Activated T-cell treated with anti-CD3 and anti-CD28 coated beads for 4 hours (primary cell): Measurements from ENCODE around the gene EVX1.

ENCODE experiments used
- DNase-seq: peaks from one replicate; pipeline ENCODE4 v3.0.0-alpha.2; 2020

Gene EVX1

DNA sequence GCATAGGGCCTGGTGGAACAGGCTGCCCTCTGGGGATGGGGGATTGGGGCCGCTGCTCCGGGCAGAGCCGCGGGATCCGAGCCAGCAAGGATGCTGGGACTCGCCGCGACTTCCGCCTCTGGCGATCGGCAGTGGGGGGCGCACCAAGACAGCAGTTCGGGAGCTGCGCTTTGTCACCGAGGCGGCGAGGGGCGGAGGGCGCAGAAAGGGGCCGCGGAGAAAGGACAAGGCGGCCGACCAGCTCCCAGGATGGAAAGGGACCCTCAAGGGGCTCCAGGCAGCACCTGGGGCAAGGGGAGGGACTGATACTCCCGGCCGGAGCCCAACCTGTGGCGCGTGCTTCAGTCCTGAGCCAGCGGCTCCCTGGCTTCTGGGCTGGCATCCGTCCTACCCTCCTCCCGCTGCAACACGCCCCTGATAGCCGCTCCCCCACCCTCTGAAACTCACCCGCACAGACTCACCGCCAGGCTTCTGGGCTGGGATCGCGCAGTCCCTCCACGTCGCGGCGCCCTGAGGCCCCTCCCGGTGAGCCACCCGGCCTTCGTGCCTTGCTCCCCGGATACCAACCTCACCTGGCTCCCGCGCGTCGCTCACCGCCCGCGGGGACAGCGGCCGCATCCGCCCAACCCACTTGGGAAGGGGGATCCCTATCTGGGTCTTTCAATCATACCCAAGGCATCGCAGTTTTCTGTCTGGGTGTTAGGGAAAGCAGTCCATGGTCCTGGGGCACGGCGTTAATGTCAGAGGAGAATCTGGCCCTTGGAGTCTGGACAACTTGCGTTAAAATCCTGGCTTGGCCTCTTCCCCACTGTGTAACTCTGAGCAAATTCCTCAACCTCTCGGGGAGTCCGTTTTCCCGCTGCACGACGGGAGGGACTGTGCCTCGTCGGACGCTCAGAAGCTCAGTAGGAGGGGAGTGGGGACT, 7.0 kb upstream of the EVX1 start:
- no peak for DNase-seq

DNA sequence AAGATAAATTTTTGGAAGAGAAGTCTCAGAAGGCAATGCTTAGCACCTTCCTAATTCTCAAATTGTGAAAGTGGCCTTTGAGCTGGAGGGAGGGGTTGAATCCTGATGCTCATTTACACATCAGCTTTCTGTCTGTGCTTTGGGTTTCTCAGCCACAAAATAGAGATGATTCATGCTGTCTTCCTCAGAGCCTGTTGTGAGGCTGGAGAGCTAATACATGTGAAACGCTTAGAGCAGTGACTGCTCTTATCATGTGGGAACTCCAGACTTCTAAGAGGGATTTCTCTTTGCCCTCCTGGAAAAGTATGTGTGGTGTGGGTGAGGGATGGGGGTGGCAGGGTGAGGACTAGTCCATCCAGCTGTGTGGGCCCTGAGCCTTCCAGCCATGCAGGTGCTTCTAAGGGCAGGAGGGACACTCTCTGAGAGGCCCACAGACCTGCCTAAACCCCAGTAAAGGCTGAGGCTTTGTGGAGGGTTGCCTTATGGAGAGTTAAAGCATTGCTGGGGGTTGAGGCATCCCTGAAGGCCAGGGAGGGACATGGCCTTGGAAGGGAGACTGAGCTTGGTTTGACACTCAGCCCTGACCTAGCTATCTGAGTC, 4.8 kb upstream of the EVX1 start:
- no peak for DNase-seq

DNA sequence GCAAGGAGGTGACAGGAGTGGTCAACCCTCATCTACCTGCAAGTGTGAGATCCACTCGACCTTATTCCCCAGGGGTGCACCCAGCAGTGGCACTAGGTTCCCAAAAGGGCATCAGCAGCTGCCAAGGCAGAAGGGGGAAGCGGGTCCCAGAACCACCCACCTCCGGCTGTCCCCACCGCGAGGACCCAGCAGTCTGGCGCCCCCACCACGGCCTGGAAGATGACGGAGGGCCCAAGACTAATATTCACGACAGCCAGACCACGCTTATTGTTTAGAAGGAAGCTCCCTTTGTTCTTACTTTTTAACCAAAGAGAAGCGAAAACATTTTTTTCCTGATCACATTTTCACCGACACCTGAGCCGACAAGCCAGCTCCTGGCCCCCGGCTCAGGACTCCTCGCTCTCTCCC, 3.6 kb upstream of the EVX1 start:
- DNase-seq = no peak

DNA sequence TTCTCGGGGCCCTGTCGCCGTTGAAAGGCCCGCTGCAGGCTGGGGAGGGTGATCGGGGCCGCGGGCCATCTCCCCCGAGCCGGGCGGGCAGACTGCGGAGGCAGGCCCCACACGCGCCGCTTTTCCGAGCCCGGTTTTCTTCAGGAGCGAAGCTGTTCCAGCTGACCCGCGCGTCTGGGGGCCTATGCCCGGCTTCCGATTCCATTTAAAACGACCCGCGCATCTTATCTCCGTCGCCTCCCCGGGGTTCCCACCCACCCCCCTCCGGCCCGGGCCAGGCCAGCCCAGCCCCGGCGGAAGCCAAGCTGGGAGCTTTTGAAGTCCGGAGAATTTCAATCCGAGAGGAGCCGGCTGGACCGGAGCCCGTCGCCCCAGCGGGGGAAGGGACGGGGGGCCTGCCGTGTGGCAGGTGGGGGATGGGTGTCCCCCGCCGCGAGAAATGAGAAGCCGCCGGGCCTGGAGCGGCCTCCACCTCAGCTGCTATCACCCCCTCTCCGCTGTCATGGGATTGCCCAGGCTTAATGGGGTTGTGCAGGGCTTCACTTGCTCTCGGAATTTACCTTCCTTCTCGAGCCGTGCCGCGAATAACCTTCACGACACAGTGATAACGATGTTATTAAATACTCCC, 3.1 kb upstream of the EVX1 start:
- DNase-seq = no peak

DNA sequence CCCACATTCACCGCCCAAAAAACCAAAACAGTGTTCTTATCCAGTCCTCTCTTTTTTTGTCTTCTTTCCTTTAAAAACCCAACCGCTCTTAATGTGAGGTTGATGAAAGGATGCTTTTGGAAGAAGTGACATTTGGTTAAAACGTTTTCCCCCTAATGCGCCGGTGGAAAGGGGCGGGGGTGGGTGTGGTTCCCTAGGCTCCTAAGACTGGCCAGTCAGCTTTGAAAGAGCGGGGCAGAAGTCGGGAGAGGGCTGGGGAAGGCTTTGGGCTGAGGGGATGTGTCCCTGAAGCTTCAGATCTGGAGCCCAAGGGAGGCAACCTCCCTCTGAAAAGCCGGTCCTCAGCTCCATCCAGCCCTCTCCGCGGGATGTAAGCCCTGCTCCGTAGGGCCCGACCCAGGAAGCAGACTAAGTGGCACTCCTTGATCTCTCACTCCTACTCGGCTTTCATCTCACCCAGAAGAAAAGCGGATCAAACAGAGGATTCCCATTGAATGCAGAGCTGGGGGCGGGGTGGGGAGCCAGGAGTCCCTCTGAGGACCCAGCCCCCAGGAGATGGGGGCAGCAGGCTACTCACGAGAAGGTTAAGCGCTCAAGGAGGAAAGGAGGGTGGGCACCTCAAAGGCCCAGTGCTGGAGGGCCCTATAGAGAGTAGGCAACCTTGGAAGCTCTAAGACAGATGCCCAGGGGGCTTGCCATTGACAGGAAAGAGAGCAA, 2.4 kb upstream of the EVX1 start:
- no peak for DNase-seq

DNA sequence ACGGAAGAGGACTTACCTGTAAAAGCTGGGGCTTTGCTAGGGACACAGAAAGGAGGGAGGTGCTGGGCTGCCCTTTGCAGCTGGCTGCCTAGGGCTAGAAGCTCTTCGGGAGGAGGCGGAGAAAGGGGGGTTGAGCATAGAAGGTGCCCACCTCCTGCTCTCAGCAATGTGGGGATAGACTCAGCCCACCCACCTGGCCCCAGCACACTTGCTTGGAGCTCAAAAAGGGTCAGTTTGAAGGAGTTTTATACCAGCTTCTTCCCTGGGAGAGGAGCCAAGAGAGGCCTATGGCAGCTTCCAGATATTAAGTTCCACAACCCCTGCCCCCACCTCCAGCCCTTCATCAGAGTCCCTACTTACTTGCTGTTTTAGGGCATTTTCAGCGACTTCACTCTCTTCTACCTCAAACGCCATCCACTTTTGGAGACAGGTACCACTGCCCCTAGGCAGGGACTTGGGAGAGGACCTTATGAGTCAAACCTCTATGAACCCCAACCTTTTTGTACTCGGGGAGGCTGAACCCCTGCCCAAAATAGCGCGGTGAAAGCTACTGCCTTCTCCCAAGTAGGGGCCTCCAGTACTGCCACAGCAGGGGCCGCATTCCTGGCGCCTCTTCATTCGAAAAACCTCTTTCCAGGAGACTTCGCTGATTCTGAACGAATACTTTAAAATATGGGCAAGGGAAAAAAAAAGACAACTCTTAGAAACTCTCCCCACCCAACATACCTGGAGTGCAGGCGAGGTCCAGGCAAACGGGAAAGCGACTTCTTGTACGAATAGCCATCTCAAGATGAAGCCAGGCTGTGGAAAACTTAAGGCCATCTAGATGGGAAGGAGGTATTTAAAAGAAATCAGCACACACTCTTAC, 1.2 kb upstream of the EVX1 start:
- no peak for DNase-seq

DNA sequence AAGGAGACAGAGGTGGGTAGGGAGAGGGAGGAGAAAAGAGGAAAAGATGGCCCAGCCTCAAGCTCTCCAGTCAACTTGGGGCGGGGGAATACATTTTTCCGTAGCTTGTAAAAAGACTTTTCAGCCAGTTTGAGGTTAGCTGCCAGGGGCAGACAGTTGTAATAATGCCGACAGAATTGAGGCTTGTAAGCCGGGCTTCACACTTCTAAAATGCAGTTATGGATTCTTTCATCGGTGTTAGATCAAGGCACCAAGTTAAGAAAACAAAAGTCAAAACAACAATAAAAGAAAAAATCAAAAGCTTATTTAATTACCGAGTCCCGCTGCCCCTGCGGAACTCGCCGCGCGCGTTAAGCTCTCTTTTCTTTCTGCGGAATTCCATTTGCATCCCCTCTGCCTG, 448 bp upstream of the EVX1 start:
- DNase-seq = no peak

DNA sequence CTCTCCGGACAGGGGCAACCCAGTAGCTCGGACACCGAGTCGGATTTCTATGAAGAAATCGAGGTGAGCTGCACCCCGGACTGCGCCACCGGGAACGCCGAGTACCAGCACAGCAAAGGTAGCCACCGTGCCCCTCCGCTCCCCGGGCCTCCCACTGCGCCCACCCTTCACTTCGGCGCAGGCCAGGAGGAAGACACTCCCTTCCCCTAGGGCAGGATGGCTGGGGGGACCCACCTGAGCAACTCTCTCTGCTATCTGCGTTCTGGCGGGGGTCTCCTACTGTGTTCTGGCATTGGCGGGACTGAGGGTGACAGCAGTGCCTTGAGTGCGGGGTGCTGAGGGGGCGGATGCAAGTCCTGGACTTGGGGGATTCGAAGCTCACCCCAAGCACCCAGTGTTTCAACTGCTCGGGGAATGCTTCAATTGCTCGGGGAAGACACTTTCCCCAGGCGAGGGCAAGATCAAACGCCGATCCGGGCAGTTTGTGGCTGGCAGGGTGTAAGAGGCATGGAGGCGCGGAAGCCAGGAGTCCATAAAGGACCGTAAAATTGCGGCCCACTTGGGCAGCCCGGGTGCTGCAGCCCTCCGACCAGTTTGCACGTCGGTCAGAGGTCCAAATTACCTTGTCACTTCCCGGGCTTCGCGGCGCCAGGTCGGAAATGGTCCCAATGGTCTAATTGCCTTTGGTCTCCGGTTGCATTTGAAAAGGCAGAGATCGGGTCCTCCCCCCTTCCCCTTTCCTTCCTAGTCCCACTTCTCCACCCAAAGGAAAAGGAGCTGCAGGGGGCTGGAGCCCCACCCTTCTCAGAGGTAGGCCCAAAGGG, 950 bp downstream of the EVX1 start:
- no peak for DNase-seq

DNA sequence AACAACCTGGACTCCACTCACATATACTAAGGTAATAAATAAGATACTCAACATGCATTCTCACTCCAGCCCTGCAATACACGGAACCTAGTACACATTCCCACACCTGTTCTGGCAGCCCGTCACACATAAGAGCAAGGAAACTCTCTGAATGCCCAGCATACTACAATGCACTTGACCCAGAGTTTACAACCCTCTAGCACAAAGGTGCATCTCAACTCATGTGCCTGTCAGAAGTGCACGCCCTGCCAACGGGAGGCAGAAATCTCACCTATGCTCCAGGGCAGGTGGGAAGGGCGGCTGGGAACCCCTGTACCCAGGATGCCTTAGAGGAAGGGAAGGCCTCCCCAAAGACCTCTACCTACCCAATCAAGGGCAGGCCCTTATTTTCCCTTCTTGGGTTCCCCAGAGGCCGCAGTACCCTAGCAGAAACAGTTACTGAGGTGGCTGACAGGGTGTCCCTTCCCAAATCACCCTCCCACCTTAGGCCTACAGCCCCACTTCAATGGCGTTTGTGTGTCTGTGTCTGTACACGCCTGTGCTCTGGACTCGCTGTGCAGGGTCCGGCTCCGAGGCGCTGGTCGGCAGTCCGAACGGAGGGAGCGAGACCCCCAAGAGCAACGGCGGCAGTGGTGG, 2.0 kb downstream of the EVX1 start:
- no peak for DNase-seq

DNA sequence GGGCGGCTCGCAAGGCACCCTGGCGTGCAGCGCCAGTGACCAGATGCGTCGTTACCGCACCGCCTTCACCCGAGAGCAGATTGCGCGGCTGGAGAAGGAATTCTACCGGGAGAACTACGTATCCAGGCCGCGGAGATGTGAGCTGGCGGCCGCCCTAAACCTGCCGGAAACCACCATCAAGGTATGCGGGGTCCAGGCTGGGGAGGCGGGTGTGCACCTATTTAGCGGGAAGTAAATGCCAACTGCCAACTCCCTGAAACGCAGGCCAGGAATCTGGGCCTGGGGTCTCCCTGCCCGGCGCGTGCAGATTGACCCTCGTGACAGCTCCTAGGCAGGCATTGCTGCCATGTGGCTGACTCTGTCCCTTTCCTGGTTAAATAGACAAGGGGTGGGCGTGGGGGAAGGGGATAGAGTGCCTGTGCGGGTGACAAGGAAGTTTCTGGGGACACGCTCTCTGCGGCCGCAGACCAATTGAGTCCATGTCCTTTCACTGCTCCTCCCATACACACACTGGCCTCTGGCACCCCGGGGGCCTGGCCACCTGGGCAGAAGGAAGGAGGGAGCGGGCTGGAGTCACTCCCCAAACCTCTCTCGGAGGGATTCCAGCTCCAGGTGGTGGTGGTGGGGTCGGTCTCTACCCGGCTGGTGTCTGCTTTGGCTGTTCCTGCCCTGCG, 2.7 kb downstream of the EVX1 start:
- no peak for DNase-seq

DNA sequence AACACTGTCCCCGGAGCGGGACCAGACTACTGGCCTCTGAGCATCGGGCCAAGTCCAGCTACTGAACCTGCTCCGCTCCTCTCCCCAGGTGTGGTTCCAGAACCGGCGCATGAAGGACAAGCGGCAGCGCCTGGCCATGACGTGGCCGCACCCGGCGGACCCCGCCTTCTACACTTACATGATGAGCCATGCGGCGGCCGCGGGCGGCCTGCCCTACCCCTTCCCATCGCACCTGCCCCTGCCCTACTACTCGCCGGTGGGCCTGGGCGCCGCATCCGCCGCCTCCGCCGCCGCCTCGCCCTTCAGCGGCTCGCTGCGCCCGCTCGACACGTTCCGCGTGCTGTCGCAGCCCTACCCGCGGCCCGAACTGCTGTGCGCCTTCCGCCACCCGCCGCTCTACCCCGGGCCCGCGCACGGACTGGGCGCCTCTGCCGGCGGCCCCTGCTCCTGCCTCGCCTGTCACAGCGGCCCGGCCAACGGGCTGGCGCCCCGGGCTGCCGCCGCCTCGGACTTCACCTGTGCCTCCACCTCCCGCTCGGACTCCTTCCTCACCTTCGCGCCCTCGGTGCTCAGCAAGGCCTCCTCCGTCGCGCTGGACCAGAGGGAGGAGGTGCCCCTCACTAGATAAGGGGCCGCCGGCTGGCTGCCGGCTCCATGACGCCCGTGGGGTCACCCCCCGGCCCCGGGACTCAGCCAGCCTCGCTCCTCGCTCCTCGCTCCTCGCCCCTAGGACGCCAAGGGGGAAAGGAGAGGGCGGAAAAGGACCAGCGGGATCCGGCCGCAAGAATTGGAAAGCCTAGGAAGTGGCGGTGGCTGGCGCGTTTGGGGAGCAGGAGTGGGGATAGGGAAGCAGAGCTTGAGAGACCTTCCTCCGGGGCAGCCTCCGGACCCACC, 3.4 kb downstream of the EVX1 start:
- DNase-seq = no peak

DNA sequence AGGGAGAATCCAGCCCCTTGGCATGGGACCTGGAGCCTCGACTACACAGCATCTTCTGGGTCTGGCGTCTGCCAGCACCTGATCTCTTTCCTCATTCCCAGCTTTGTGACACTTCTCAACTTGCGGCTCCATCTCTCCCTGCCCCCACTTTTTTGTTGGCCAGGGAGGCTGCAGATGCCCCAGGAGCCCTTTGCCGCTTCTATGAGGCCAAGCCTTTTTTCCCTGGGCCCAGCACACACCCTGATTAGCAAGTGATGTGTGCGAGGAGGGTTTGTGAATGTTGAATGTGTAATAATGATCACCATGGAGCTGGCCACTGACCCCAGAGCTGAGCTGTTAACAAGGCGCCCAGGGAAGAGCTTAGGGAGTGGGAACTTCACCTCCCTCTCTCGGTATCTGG, 4.4 kb downstream of the EVX1 start:
- no peak for DNase-seq

DNA sequence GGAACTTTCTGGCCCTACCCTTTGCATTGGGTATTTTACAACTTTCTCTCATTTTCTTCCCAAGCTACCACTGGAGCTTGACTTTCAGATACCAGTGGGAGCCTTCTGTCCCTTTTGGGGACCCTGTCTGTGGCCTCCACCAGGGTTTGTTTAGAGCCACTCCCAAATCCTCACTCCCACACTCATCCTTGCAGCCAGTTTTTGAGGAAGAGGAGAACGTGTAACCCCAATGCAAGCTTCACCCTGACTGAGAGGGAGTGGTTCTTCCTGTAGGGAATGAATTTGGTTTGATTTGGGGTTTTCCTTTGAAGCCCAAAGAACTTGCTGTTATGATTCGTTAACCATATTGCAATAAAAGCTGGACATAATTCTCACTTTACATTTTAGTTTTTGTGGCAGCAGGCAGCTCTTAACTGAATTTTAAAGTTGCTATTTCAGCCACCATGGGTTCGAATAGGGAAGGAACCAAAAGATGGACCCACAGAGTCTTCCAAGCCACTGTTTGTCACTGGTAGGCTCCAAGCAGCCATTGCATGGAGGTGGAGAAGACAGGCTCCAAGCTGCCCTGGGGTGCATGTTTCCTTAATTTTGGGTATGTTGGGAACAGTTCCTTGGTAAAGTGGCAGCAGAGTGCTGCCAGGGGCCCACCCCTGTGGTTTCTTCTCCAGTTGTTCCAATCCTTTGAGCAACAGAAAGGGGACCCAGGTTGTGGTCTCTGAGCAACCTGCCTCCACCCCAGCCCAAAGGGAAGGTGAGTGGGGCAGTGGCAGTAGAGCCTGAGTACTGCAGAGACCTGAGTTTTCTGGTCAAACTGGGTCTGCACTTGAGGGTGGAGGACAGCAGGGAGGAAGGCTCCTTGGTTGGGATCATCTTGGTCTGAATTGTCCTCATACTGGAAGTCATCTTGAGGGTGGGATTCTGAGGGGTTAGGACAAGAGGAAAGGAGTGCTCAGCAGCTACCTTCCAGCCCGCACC, 5.1 kb downstream of the EVX1 start:
- DNase-seq = no peak

DNA sequence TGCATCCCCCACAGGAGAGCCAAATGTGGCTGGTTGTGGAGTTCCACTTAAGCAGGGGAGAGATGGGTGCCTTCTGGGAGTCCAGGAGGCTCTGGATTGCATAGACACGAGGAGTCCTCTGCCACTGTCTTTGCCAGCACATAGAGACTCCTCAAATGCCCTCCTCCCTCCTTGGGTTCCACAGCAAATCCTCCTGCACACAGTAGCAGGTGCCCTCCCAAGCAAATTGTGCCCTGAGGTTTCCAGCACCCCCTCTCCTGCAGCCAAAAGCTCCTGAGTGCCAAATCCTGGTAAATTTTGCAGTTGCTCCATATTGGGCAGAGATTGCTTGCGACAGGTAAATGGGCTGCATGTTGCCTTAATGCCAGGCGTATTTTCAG, 5.8 kb downstream of the EVX1 start:
- no peak for DNase-seq

DNA sequence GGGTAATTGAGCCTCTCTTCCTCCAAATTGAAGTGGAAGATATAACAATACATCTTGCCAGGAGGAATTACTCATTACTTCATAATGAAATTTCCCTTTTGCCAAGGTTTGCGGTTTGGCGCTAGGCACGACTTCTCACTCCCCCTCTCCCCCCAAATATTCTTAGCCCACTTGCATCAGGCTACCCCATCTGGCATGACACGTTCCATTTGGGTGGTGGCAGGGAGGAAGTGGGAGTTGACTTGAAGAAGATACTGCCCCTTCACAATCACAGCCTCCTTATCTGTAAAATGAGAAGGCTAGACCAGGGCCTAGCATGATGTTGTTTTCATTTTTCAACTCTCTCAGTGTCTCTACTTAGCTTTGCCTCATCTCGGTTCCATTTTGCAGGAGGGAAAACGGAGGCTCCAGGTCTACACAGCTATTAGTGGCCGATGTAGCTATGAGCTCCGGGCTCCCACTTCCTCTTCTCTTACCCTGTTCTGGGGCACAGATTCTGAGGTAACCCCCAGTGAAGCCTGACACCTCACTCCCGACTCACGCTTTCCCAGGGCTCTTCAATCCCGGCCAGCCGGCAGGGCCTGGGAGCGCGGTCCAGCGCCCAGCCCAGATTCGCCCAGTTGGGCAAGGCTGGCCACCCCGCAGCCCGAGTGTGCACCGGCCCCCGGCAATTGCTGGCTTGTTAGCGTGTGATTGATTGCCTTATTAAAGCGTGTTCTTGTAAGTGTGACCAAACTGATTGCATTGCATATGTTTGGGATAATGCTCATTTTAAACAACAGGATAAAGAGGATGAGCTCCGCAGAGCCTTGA, 6.5 kb downstream of the EVX1 start:
- no peak for DNase-seq

DNA sequence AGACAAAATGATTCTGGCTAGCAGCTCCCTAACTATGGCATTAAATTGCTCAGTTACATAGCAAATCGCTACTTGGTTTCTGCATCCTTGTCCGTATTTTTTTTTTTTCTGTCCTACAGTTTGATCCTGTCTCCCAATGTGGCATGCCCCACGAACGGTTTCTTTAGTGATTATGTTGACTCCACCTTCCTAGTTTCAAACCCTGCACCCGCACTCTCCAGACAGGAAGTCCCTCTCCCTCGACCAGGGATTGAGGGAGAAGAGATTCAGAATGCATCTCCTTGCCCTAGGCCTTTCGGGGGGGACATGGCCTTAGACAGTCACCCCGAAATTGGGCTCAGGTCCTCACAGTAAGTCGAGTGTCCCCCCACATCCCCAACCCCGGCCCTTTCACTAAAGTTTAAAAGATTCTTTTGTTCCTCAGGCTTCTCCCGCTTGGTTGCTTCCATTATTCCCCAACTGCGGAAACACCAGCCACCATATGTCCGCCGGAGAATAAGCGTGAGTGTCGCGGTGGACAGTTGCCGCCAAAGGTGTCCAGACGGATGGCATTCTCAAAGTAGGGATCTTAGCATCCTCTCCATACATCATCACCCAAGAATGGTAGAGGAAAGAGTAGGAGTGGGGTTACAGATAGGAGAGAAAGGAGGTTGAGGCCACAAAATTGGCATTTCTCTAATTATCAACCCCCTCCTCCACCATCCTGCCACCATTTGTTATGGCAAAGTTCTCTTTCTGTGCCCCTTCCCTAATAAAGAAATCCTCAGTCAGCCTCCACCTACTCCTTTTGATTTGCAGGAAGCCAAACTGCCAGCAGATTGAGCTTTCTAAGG, 7.3 kb downstream of the EVX1 start:
- no peak for DNase-seq
